Lung (tissue), 12 donors: Measurements from ENCODE around the gene FBXO38. TPM values are rescaled to one million over a fixed set of nuclear protein-coding genes. Genes with fewer than 3 reads are reported as not detected.
A peak's percentile ranks its signal among the peaks of the same experiment; 100 is the strongest.

Experiments used
- ATAC-seq: fragments of 200-7000 bp; cut with Tn5 transposase; one replicate; pipeline ENCODE4 v1.9.1; 2020; ENCODE audit warnings: moderate number of reproducible peaks; ENCODE audit not compliant: insufficient read depth, low FRiP score
- DNase-seq, 3 donors: peaks; one replicate each; pipeline ENCODE4 v3.0.0-alpha.2; 2013 to 2017
- H3K27ac ChIP-seq, 2 donors: one replicate each; pipeline ENCODE4 v1.5.1; 2013; ENCODE audit warnings: mild to moderate bottlenecking in 2 of 2, moderate library complexity in 2 of 2, control low read depth in 1 of 2, inconsistent platforms in 1 of 2, low read depth in 1 of 2, low read length in 1 of 2
- H3K27me3 ChIP-seq, 3 donors: one replicate each; pipeline ENCODE4 v1.5.1; 2013; ENCODE audit warnings: low read length in 2 of 3; ENCODE audit not compliant: control insufficient read depth in 3 of 3, insufficient read depth in 3 of 3
- H3K36me3 ChIP-seq, 4 donors: one replicate each; pipeline ENCODE4 v1.5.1; 2013; ENCODE audit warnings: low read length in 4 of 4, mild to moderate bottlenecking in 1 of 4, moderate library complexity in 1 of 4; ENCODE audit not compliant: control insufficient read depth in 4 of 4, insufficient read depth in 4 of 4
- H3K4me1 ChIP-seq, 5 donors: one replicate each; pipeline ENCODE4 v1.5.1; 2013; ENCODE audit warnings: low read length in 5 of 5, mild to moderate bottlenecking in 2 of 5, moderate library complexity in 1 of 5; ENCODE audit not compliant: control insufficient read depth in 5 of 5, insufficient read depth in 5 of 5
- H3K4me3 ChIP-seq: one replicate; pipeline ENCODE4 v1.5.1; 2013; ENCODE audit warnings: mild to moderate bottlenecking, control low read depth, moderate library complexity
- H3K9ac ChIP-seq, 2 donors: one replicate each; pipeline ENCODE4 v1.5.1; 2013; ENCODE audit warnings: low read length in 2 of 2, control low read depth in 1 of 2; ENCODE audit not compliant: insufficient read depth in 1 of 2
- H3K9me3 ChIP-seq, 4 donors: one replicate each; pipeline ENCODE4 v1.5.1; 2013; ENCODE audit warnings: low read length in 3 of 4, mild to moderate bottlenecking in 1 of 4, moderate library complexity in 1 of 4; ENCODE audit not compliant: control insufficient read depth in 4 of 4, insufficient read depth in 3 of 4
- CTCF ChIP-seq: IDR thresholded peaks from 2 replicates; pipeline ENCODE4 v1.5.1; 2012; ENCODE audit warnings: mild to moderate bottlenecking; ENCODE audit errors: control extremely low read depth, extremely low read depth
- WGBS, 2 donors: extraction: QIAGEN DNeasy Blood & Tissue Kit; methylation state at CpG; one replicate each; pipeline ENCODE4 v1.1.7; 2013; 5-methylcytosine and 5-hydroxymethylcytosine counted together
- polyA plus RNA-seq, 2 donors: library from polyadenylated mRNA; stranded (reverse); fragments of 200-250 nt; gene quantifications; one replicate each; pipeline ENCODE4 v1.2.1, GENCODE V29; 2013
- total RNA-seq, 2 donors: library from RNA; depleted of rRNA in 1 of 2; stranded (reverse); fragments of >200 nt in 1 of 2; gene quantifications; one replicate each; pipeline ENCODE4 v1.2.1, GENCODE V29; 2014 to 2021
- donor health status: control.
- donor health status: control.
- donor health status: Bipolar disorder and iron deficiency.
- donor health status: healthy.
- donor health status: DM: yes; HTN: yes; CAD: no.

FBXO38 gene
- total and polyA plus RNA-seq, 4 donors, result 18.5 to 77.2 (median 41.7) TPM

GRCh38 chr5:148379340-148379739, 4.4 kb upstream of the FBXO38 start:
- peaks cover 0 to 6% (median 4%) of the 10 kb centered on the region in 4 donors for H3K36me3 ChIP-seq
- no peak for ATAC-seq
- H3K4me1 ChIP-seq, result peaks cover 0 to 12% (median 7%) of the 10 kb centered on the region in 5 donors
- no peak overlapping the region for H3K4me3 ChIP-seq
- DNase-seq, result no peak
- no peak overlapping the region for H3K27ac ChIP-seq
- no peak overlapping the region for H3K9ac ChIP-seq
- no peaks in the 10 kb centered on the region for H3K9me3 ChIP-seq
- no peaks in the 10 kb centered on the region for H3K27me3 ChIP-seq
- no peak for TF ChIP-seq CTCF

- Histone ChIP-seq H3K9ac (no peak overlapping the region), H3K4me3 (no peak overlapping the region), H3K36me3 (peaks cover 0 to 7% (median 4%) of the 10 kb centered on the region in 4 donors), H3K9me3 (no peaks in the 10 kb centered on the region), H3K27me3 (no peaks in the 10 kb centered on the region), H3K4me1 (peaks cover 3 to 24% (median 21%) of the 10 kb centered on the region in 5 donors), H3K27ac (no peak overlapping the region)
- WGBS, 2 donors, result 92 to 94% methylated on average over 3 of the region's 3 CpGs
- TF ChIP-seq CTCF, result no peak
- ATAC-seq (no peak), DNase-seq (no peak)
Observed at GRCh38 chr5:148381906-148382305, 1.9 kb upstream of the FBXO38 start.

GRCh38 chr5:148382961-148383360, 797 bp upstream of the FBXO38 start:
- H3K27me3 ChIP-seq, result no peaks in the 10 kb centered on the region
- no peak overlapping the region for H3K4me3 ChIP-seq
- peaks cover 5 to 24% (median 22%) of the 10 kb centered on the region in 5 donors for H3K4me1 ChIP-seq
- H3K9ac ChIP-seq, result peak overlapping the region; percentile 96 to 99
- peak in 1 of 3 donors; percentile 45 for DNase-seq
- WGBS, 2 donors, result 47 to 75% methylated on average over 4 of the region's 4 CpGs
- H3K27ac ChIP-seq, result peak overlapping the region in 1 of 2 donors; percentile 88
- TF ChIP-seq CTCF, result no peak
- peaks cover 0 to 6% (median 2%) of the 10 kb centered on the region in 4 donors for H3K36me3 ChIP-seq
- no peak for ATAC-seq
- H3K9me3 ChIP-seq, result no peaks in the 10 kb centered on the region

GRCh38 chr5:148384380-148384737, 601 bp downstream of the FBXO38 start:
- peaks cover 0 to 9% (median 3%) of the 10 kb centered on the region in 4 donors for H3K36me3 ChIP-seq
- DNase-seq, result no peak
- H3K27ac ChIP-seq, result peak overlapping the region; percentile 85 to 97
- no peak for ATAC-seq
- H3K4me3 ChIP-seq, result peak overlapping the region; percentile 90
- 1 to 8% methylated on average over 6 of the region's 6 CpGs for WGBS, 2 donors
- H3K9ac ChIP-seq, result peak overlapping the region; percentile 96 to 99
- no peaks in the 10 kb centered on the region for H3K9me3 ChIP-seq
- H3K4me1 ChIP-seq, result peaks cover 5 to 31% (median 22%) of the 10 kb centered on the region in 5 donors
- no peaks in the 10 kb centered on the region for H3K27me3 ChIP-seq
- no peak for TF ChIP-seq CTCF
